ENCODE results near the gene AMDHD2.

AMDHD2 gene

DNA sequence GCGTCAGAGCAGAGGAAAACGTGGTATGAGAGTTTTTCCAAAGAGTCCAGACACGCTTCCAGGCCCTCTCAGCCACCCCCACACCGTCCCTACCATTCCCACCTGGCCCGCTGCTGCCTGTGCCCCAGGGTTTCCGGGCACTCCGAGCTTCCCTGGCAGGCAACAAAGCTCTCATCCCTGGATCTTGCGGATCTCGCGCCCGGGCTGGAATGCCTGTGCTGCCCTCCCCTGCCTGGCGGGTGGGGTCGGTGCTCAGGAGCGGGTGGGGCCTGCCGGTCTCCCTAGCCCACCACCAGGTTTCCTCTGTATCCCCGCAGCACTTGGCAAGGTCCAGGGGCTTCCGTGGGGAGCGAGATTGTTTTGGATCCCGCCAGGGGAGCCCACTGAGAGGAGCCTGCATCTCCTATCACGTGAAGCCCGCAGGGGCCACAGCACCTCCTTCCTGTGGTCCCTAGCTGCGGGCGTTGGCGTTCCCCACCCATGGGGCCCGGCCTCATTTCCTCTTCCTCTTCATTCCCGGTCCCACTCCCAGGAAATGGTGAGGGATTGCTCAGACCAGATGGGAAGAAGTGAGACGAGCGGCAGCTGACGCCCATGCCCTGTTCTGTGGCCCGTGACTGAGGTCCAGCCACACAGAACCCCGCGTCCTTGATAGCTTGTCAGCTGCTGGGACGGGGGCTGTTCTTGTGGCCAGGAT lies 34.2 kb upstream of the AMDHD2 start:
- H3K4me3 Mint-ChIP-seq, result no peak overlapping the region
- H3K9me3 Mint-ChIP-seq, result no peaks in the 10 kb centered on the region
- H3K4me1 Mint-ChIP-seq, result peaks cover 62% of the 10 kb centered on the region
- H3K36me3 Mint-ChIP-seq (ENCODE audit: low read depth), result no peaks in the 10 kb centered on the region
- TF ChIP-seq, protein P1, sequence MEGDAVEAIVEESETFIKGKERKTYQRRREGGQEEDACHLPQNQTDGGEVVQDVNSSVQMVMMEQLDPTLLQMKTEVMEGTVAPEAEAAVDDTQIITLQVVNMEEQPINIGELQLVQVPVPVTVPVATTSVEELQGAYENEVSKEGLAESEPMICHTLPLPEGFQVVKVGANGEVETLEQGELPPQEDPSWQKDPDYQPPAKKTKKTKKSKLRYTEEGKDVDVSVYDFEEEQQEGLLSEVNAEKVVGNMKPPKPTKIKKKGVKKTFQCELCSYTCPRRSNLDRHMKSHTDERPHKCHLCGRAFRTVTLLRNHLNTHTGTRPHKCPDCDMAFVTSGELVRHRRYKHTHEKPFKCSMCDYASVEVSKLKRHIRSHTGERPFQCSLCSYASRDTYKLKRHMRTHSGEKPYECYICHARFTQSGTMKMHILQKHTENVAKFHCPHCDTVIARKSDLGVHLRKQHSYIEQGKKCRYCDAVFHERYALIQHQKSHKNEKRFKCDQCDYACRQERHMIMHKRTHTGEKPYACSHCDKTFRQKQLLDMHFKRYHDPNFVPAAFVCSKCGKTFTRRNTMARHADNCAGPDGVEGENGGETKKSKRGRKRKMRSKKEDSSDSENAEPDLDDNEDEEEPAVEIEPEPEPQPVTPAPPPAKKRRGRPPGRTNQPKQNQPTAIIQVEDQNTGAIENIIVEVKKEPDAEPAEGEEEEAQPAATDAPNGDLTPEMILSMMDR (IDR thresholded peaks at IDR 0.05; ENCODE audit: unreplicated experiment in 3 of 3), result no peak
- H3K27ac Mint-ChIP-seq, result no peak overlapping the region
- no peaks in the 10 kb centered on the region for H3K27me3 Mint-ChIP-seq (ENCODE audit: low read depth)

DNA sequence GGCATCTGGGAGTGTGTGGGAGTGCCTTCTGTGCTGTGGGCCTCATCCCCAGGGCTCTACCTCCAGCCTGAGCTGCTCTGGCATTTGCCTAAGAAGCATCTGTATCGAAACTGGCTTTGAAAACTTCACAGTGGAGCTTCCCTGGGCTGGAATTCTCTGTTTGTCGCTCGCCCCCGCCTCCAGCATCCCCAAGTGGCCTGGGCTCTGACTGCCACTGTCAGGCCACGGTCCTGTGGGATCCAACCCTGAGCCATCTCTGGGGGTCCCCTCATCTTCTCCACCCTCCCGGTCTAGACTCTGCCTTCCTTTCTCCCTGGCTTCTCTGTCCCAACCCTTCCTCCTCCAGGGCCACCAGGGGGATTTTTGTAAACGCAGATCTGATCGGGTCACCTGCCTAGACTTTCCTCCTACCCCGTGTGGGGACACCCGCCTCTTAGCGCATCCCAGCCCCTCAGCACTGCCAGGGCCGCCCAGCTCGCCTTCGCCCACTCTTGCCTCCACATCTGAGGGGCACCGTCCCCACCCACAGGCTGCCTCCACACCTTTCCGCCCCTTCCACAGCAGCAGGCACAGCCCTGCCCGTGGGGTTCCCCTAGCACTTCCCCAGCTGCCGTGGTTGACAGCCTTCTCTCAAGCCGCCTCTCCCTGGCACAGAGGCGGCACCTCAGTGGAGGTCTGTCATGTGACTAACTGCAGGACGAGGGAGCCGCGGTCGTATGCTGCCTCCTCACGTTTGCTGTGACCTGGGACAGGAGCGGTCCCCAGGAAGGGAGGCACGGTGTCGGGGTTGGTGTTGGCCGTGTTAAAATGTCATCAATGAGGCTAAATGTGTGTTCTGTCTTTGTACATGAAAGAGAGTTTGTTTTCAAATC lies 33.3 kb upstream of the AMDHD2 start:
- H3K9me3 Mint-ChIP-seq, result no peaks in the 10 kb centered on the region
- H3K27me3 Mint-ChIP-seq (ENCODE audit: low read depth), result no peaks in the 10 kb centered on the region
- peak overlapping the region; percentile 28 to 48 (median 42) for H3K4me3 Mint-ChIP-seq
- peak overlapping the region; percentile 89 to 96 (median 93) for H3K27ac Mint-ChIP-seq
- TF ChIP-seq, protein P1 (IDR thresholded peaks at IDR 0.05; ENCODE audit: unreplicated experiment in 3 of 3), result peak in 2 of 3 experiments; percentile 11 to 29
- H3K4me1 Mint-ChIP-seq, result peaks cover 57% of the 10 kb centered on the region
- H3K36me3 Mint-ChIP-seq (ENCODE audit: low read depth), result no peaks in the 10 kb centered on the region

DNA sequence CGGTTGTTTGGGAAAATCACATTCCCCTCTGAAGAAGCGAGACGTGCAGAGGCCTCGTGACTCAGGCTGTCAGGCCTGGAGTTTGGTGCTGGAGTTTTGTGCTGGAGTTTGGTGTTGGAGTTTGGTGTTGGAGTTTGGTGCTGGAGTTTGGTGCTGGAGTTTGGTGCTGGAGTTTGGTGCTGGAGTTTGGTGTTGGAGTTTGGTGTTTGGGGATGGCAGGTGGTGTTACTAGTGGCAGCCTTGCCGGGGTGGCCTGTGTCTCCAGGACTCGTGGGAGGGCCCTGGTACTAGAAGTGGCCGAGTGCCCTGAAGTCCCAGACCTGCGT lies 32.7 kb upstream of the AMDHD2 start:
- no peaks in the 10 kb centered on the region for H3K36me3 Mint-ChIP-seq (ENCODE audit: low read depth)
- TF ChIP-seq, protein P1 (IDR thresholded peaks at IDR 0.05; ENCODE audit: unreplicated experiment in 3 of 3), result no peak
- no peaks in the 10 kb centered on the region for H3K27me3 Mint-ChIP-seq (ENCODE audit: low read depth)

DNA sequence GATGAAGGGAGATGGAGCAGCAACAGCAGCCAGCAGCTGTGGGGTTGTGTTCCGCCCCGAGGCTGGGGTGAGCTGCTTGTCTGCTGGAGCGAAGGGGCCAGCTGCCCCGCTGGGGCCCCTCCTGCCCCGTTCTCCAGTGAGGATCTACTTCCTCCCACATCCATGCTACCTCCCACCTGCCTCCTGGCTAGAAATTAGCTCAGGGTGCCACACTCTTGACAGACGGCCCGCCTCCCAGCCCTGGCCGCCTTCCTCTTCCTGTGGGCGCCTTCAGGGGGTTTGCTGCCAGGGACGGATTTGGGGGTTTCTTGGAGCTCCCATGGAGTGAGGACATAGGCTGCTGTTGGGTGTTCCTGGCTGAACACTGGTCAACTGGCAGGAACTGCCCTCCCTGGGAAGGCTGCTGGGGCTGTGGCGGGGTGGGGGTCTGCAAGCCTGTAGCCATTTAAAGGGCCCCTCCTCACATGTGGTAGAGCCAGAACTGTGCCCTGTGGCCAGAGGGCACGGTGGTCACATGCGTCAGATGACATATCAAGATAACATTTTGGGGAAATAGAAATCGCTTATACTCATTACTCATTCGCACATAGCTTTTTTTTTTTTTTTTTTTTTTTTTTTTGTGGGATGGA lies 32.2 kb upstream of the AMDHD2 start:
- Mint-ChIP-seq H3K4me1 (peaks cover 46% of the 10 kb centered on the region), H3K9me3 (no peaks in the 10 kb centered on the region), H3K27ac (peak overlapping the region; percentile 90 to 96 (median 93)), H3K27me3 (ENCODE audit: low read depth) (no peaks in the 10 kb centered on the region), H3K36me3 (ENCODE audit: low read depth) (no peaks in the 10 kb centered on the region), H3K4me3 (no peak overlapping the region)
- TF ChIP-seq, protein P1 (IDR thresholded peaks at IDR 0.05; ENCODE audit: unreplicated experiment in 3 of 3), result no peak

More for the DNA sequence above, 32.7 kb upstream of the AMDHD2 start:
- Mint-ChIP-seq H3K4me3 (peak overlapping the region; percentile 28 to 48 (median 42)), H3K27ac (peak overlapping the region; percentile 89 to 96 (median 93)), H3K4me1 (peaks cover 51% of the 10 kb centered on the region), H3K9me3 (no peaks in the 10 kb centered on the region)

DNA sequence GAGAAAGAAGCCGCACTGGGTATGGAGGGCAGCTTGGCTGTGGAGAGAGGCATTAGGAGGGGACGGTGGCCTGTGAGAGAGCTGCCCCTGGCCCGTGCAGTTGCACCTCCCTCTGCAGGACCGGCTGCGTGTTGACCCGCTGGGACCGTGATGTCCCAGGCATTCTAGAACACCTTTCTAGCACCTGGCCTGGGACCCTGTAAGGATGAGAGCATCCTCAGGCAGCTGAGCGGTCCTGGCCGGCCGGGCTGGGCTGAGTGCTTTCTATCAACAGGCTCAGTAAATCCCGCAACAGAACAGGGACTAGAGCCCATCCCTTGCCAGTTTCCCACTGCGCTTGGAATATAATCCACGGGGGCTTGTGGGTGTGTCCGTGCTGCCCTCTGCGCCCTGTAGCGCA lies 30.6 kb upstream of the AMDHD2 start:
- TF ChIP-seq, protein P1 (IDR thresholded peaks at IDR 0.05; ENCODE audit: unreplicated experiment in 3 of 3), result no peak
- Mint-ChIP-seq H3K36me3 (ENCODE audit: low read depth) (no peaks in the 10 kb centered on the region), H3K4me3 (no peak overlapping the region), H3K9me3 (no peaks in the 10 kb centered on the region), H3K4me1 (peaks cover 30% of the 10 kb centered on the region), H3K27ac (peak overlapping the region in 2 of 3 experiments; percentile 48 to 90), H3K27me3 (ENCODE audit: low read depth) (no peaks in the 10 kb centered on the region)
